Hepatocyte (in vitro differentiated cells): ENCODE data around the gene LRGUK. TPM values are rescaled to one million over a fixed set of nuclear protein-coding genes. Genes with fewer than 3 reads are reported as not detected.

Experiments used
- DNase-seq: peaks from one replicate; pipeline ENCODE4 v3.0.0-alpha.2; 2016; ENCODE audit warnings: low spot score
- H2AFZ ChIP-seq: fragments of 200-600 bp; sonication (generic); 2 replicates; pipeline ENCODE4 v1.6.0; 2016; ENCODE audit warnings: antibody characterized with exemption, mild to moderate bottlenecking
- H3K27ac ChIP-seq: fragments of 200-600 bp; sonication (generic); 2 replicates; pipeline ENCODE4 v1.5.1; 2016; ENCODE audit warnings: mild to moderate bottlenecking
- H3K27me3 ChIP-seq: fragments of 200-600 bp; sonication (generic); 2 replicates; pipeline ENCODE4 v1.6.1; 2016
- H3K36me3 ChIP-seq: fragments of 200-600 bp; sonication (generic); replicated peaks from 2 replicates; pipeline ENCODE4 v1.5.1; 2016; ENCODE audit warnings: low read depth; ENCODE audit not compliant: insufficient read depth
- H3K4me1 ChIP-seq: fragments of 200-600 bp; sonication (generic); 2 replicates; pipeline ENCODE4 v1.5.1; 2016; ENCODE audit warnings: mild to moderate bottlenecking, moderate library complexity; ENCODE audit not compliant: insufficient read depth
- H3K4me2 ChIP-seq: fragments of 200-600 bp; sonication (generic); 2 replicates; pipeline ENCODE4 v1.6.0; 2016
- H3K4me3 ChIP-seq: fragments of 200-600 bp; sonication (generic); 2 replicates; pipeline ENCODE4 v1.5.1; 2016; ENCODE audit warnings: mild to moderate bottlenecking
- H3K79me2 ChIP-seq: fragments of 200-600 bp; sonication (generic); 2 replicates; pipeline ENCODE4 v1.6.0; 2017; ENCODE audit warnings: mild to moderate bottlenecking
- H3K9me2 ChIP-seq: fragments of 200-600 bp; sonication (generic); replicated peaks from 2 replicates; pipeline ENCODE4 v1.6.0; 2017; ENCODE audit warnings: mild to moderate bottlenecking; ENCODE audit not compliant: insufficient read depth
- H3K9me3 ChIP-seq: fragments of 200-600 bp; sonication (generic); 2 replicates; pipeline ENCODE4 v1.5.1; 2016; ENCODE audit warnings: low read depth, mild to moderate bottlenecking
- H4K20me1 ChIP-seq: fragments of 200-600 bp; sonication (generic); 2 replicates; pipeline ENCODE4 v1.6.0; 2016; ENCODE audit warnings: mild to moderate bottlenecking; ENCODE audit not compliant: insufficient read depth, poor library complexity, severe bottlenecking
- CTCF ChIP-seq: fragments of 200-600 bp; sonication (generic); IDR thresholded peaks from 2 replicates; pipeline ENCODE4 v1.5.1; 2016; ENCODE audit warnings: antibody characterized with exemption, mild to moderate bottlenecking; ENCODE audit not compliant: poor library complexity
- EZH2 ChIP-seq: fragments of 200-600 bp; sonication (generic); IDR thresholded peaks from 2 replicates; pipeline ENCODE4 v1.6.1; 2016; ENCODE audit warnings: antibody characterized with exemption, mild to moderate bottlenecking, borderline replicate concordance
- EZH2phosphoT487 ChIP-seq: fragments of 200-600 bp; sonication (generic); IDR thresholded peaks from one replicate; pipeline ENCODE4 v1.6.1; 2018; ENCODE audit warnings: antibody characterized with exemption, mild to moderate bottlenecking, low read depth, moderate library complexity; ENCODE audit not compliant: unreplicated experiment, severe bottlenecking
- WGBS: methylation state at CpG from one replicate; pipeline ENCODE4 v1.1.6; 2016; ENCODE audit warnings: low lambda C conversion rate; ENCODE audit errors: missing lambda C conversion rate; 5-methylcytosine and 5-hydroxymethylcytosine counted together
- polyA plus RNA-seq: library from polyadenylated mRNA; unstranded; fragments of >200 nt; fragmentation: Nextera tagmentation; extraction: Ambion mirVana; gene quantifications from 2 replicates; pipeline ENCODE4 v1.2.1, GENCODE V29; 2016
- total RNA-seq: library from RNA; depleted of rRNA; stranded (reverse); fragments of >200 nt; gene quantifications from 2 replicates; pipeline ENCODE4 v1.2.3, GENCODE V29; 2014

The LRGUK gene
- total and polyA plus RNA-seq, 2 experiments from 2014 or later, result 0.73 TPM; not detected in 1

GRCh38 chr7:134140889-134141867 is 14.0 kb downstream of the LRGUK start:
- H3K9me2 ChIP-seq, result no peaks in the 10 kb centered on the region
- no peaks in the 10 kb centered on the region for H4K20me1 ChIP-seq
- no peaks in the 10 kb centered on the region for H3K36me3 ChIP-seq
- DNase-seq, result peak; percentile 75
- no peaks in the 10 kb centered on the region for H3K27me3 ChIP-seq
- H3K79me2 ChIP-seq, result no peaks in the 10 kb centered on the region
- no peak for TF ChIP-seq EZH2phosphoT487
- TF ChIP-seq CTCF, result peak; percentile 82
- TF ChIP-seq EZH2, result no peak
- H3K27ac ChIP-seq, result no peak overlapping the region
- H3K4me3 ChIP-seq, result no peak overlapping the region
- WGBS, result 59% methylated on average over 18 of the region's 18 CpGs
- no peaks in the 10 kb centered on the region for H3K4me1 ChIP-seq
- H2AFZ ChIP-seq, result no peak overlapping the region
- H3K4me2 ChIP-seq, result no peak overlapping the region
- H3K9me3 ChIP-seq, result no peaks in the 10 kb centered on the region

GRCh38 chr7:134141868-134142264 is 14.7 kb downstream of the LRGUK start:
- Histone ChIP-seq H3K79me2 (no peaks in the 10 kb centered on the region), H4K20me1 (no peaks in the 10 kb centered on the region), H3K27ac (no peak overlapping the region), H2AFZ (no peak overlapping the region), H3K27me3 (no peaks in the 10 kb centered on the region), H3K9me3 (no peaks in the 10 kb centered on the region), H3K4me1 (no peaks in the 10 kb centered on the region), H3K4me3 (no peak overlapping the region), H3K9me2 (no peaks in the 10 kb centered on the region), H3K4me2 (no peak overlapping the region), H3K36me3 (no peaks in the 10 kb centered on the region)
- no peak for DNase-seq
- 83% methylated on average over 5 of the region's 5 CpGs for WGBS
- TF ChIP-seq EZH2, result no peak
- TF ChIP-seq CTCF, result no peak
- TF ChIP-seq EZH2phosphoT487, result no peak

- H3K4me1 ChIP-seq, result no peaks in the 10 kb centered on the region
- H3K4me2 ChIP-seq, result no peak overlapping the region
- 49% methylated on average over 3 of the region's 3 CpGs for WGBS
- H3K9me2 ChIP-seq, result no peaks in the 10 kb centered on the region
- no peaks in the 10 kb centered on the region for H4K20me1 ChIP-seq
- no peaks in the 10 kb centered on the region for H3K9me3 ChIP-seq
- no peak for DNase-seq
- H2AFZ ChIP-seq, result no peak overlapping the region
- H3K27me3 ChIP-seq, result no peaks in the 10 kb centered on the region
- H3K36me3 ChIP-seq, result no peaks in the 10 kb centered on the region
- no peak overlapping the region for H3K4me3 ChIP-seq
- TF ChIP-seq EZH2phosphoT487 (no peak), EZH2 (no peak), CTCF (no peak)
- H3K79me2 ChIP-seq, result no peaks in the 10 kb centered on the region
- no peak overlapping the region for H3K27ac ChIP-seq
Measured at GRCh38 chr7:134153493-134154136, 26.5 kb downstream of the LRGUK start.
